ENCODE results near the gene MAPK10.

Gene MAPK10

GRCh38 chr4:86250619-86251018, 109.2 kb downstream of the MAPK10 start:
- Histone ChIP-seq H3K9me3 (ENCODE audit: insufficient read depth, low read depth, low read length) (no peaks in the 10 kb centered on the region), H3K9me2 (replicated peaks; ENCODE audit: low read depth, low read length) (no peaks in the 10 kb centered on the region), H3K27me3 (ENCODE audit: insufficient read depth, low read length, poor library complexity, severe bottlenecking) (peaks cover 23% of the 10 kb centered on the region), H3F3A (ENCODE audit: low read depth) (no peaks in the 10 kb centered on the region), H3K36me3 (ENCODE audit: insufficient read depth, low read length) (no peaks in the 10 kb centered on the region), H3K9ac (ENCODE audit: low read depth, low read length, poor library complexity, severe bottlenecking) (no peak overlapping the region), H4K20me1 (ENCODE audit: insufficient read depth, low read length, poor library complexity, severe bottlenecking) (no peaks in the 10 kb centered on the region), H3K4me1 (ENCODE audit: insufficient read depth, low read length, poor library complexity, severe bottlenecking) (no peaks in the 10 kb centered on the region), H3K79me2 (ENCODE audit: insufficient read depth, low read length) (no peaks in the 10 kb centered on the region), H2AFZ (ENCODE audit: low read length) (no peak overlapping the region), H3K4me2 (ENCODE audit: low read depth, low read length, poor library complexity, severe bottlenecking) (no peak overlapping the region), H3K4me3 (ENCODE audit: low read length, poor library complexity, severe bottlenecking) (no peak overlapping the region)
- TF ChIP-seq, protein P1, sequence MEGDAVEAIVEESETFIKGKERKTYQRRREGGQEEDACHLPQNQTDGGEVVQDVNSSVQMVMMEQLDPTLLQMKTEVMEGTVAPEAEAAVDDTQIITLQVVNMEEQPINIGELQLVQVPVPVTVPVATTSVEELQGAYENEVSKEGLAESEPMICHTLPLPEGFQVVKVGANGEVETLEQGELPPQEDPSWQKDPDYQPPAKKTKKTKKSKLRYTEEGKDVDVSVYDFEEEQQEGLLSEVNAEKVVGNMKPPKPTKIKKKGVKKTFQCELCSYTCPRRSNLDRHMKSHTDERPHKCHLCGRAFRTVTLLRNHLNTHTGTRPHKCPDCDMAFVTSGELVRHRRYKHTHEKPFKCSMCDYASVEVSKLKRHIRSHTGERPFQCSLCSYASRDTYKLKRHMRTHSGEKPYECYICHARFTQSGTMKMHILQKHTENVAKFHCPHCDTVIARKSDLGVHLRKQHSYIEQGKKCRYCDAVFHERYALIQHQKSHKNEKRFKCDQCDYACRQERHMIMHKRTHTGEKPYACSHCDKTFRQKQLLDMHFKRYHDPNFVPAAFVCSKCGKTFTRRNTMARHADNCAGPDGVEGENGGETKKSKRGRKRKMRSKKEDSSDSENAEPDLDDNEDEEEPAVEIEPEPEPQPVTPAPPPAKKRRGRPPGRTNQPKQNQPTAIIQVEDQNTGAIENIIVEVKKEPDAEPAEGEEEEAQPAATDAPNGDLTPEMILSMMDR (conservative IDR thresholded peaks at IDR 0.05; ENCODE audit: low read length), result no peak
- no peak for TF ChIP-seq EZH2phosphoT487 (IDR thresholded peaks at IDR 0.05; ENCODE audit: borderline replicate concordance)

GRCh38 chr4:86250006-86250405, 109.8 kb downstream of the MAPK10 start:
- Histone ChIP-seq H3K9ac (ENCODE audit: low read depth, low read length, poor library complexity, severe bottlenecking) (no peak overlapping the region), H3K4me2 (ENCODE audit: low read depth, low read length, poor library complexity, severe bottlenecking) (no peak overlapping the region), H3K79me2 (ENCODE audit: insufficient read depth, low read length) (no peaks in the 10 kb centered on the region), H3F3A (ENCODE audit: low read depth) (no peaks in the 10 kb centered on the region), H3K36me3 (ENCODE audit: insufficient read depth, low read length) (no peaks in the 10 kb centered on the region), H3K9me3 (ENCODE audit: insufficient read depth, low read depth, low read length) (no peaks in the 10 kb centered on the region), H3K9me2 (replicated peaks; ENCODE audit: low read depth, low read length) (no peaks in the 10 kb centered on the region), H3K4me1 (ENCODE audit: insufficient read depth, low read length, poor library complexity, severe bottlenecking) (no peaks in the 10 kb centered on the region), H4K20me1 (ENCODE audit: insufficient read depth, low read length, poor library complexity, severe bottlenecking) (no peaks in the 10 kb centered on the region), H3K27me3 (ENCODE audit: insufficient read depth, low read length, poor library complexity, severe bottlenecking) (peaks cover 25% of the 10 kb centered on the region), H2AFZ (ENCODE audit: low read length) (no peak overlapping the region), H3K4me3 (ENCODE audit: low read length, poor library complexity, severe bottlenecking) (no peak overlapping the region)
- TF ChIP-seq, protein P1 (conservative IDR thresholded peaks at IDR 0.05; ENCODE audit: low read length), result no peak
- no peak for TF ChIP-seq EZH2phosphoT487 (IDR thresholded peaks at IDR 0.05; ENCODE audit: borderline replicate concordance)

GRCh38 chr4:86249074-86249473, 110.8 kb downstream of the MAPK10 start:
- Histone ChIP-seq H3F3A (ENCODE audit: low read depth) (no peaks in the 10 kb centered on the region), H3K9me2 (replicated peaks; ENCODE audit: low read depth, low read length) (no peaks in the 10 kb centered on the region), H4K20me1 (ENCODE audit: insufficient read depth, low read length, poor library complexity, severe bottlenecking) (no peaks in the 10 kb centered on the region), H3K27me3 (ENCODE audit: insufficient read depth, low read length, poor library complexity, severe bottlenecking) (peaks cover 34% of the 10 kb centered on the region), H3K4me3 (ENCODE audit: low read length, poor library complexity, severe bottlenecking) (no peak overlapping the region), H3K4me2 (ENCODE audit: low read depth, low read length, poor library complexity, severe bottlenecking) (no peak overlapping the region), H2AFZ (ENCODE audit: low read length) (no peak overlapping the region), H3K4me1 (ENCODE audit: insufficient read depth, low read length, poor library complexity, severe bottlenecking) (no peaks in the 10 kb centered on the region), H3K79me2 (ENCODE audit: insufficient read depth, low read length) (no peaks in the 10 kb centered on the region), H3K36me3 (ENCODE audit: insufficient read depth, low read length) (no peaks in the 10 kb centered on the region), H3K9me3 (ENCODE audit: insufficient read depth, low read depth, low read length) (no peaks in the 10 kb centered on the region), H3K9ac (ENCODE audit: low read depth, low read length, poor library complexity, severe bottlenecking) (no peak overlapping the region)
- TF ChIP-seq EZH2phosphoT487 (IDR thresholded peaks at IDR 0.05; ENCODE audit: borderline replicate concordance), result no peak
- TF ChIP-seq, protein P1 (conservative IDR thresholded peaks at IDR 0.05; ENCODE audit: low read length), result no peak

Data from Loucy (cell line).